Pericardium fibroblast (primary cell): ENCODE results near the gene SLC34A1. TPM values are rescaled to one million over a fixed set of nuclear protein-coding genes. Genes with fewer than 3 reads are reported as not detected.

Experiments used
- total RNA-seq: library from RNA; depleted of rRNA; stranded (reverse); fragments of >200 nt; gene quantifications from 2 replicates; pipeline ENCODE4 v1.2.3, GENCODE V29; 2015

The SLC34A1 gene
- not detected in 2 replicates for total RNA-seq

GRCh38 chr5:177384134-177384533 is at the start of gene SLC34A1:
Gene SLC34A1 (plus strand): TSS chr5:177384434. CDS start chr5:177385742, 1,308 bp downstream.

GRCh38 chr5:177351392-177352329 is 32.6 kb upstream of the SLC34A1 start, which contains the start of gene LMAN2:
Gene LMAN2 (minus strand): TSS chr5:177351668. CDS start chr5:177351647, 21 bp downstream.

DNA sequence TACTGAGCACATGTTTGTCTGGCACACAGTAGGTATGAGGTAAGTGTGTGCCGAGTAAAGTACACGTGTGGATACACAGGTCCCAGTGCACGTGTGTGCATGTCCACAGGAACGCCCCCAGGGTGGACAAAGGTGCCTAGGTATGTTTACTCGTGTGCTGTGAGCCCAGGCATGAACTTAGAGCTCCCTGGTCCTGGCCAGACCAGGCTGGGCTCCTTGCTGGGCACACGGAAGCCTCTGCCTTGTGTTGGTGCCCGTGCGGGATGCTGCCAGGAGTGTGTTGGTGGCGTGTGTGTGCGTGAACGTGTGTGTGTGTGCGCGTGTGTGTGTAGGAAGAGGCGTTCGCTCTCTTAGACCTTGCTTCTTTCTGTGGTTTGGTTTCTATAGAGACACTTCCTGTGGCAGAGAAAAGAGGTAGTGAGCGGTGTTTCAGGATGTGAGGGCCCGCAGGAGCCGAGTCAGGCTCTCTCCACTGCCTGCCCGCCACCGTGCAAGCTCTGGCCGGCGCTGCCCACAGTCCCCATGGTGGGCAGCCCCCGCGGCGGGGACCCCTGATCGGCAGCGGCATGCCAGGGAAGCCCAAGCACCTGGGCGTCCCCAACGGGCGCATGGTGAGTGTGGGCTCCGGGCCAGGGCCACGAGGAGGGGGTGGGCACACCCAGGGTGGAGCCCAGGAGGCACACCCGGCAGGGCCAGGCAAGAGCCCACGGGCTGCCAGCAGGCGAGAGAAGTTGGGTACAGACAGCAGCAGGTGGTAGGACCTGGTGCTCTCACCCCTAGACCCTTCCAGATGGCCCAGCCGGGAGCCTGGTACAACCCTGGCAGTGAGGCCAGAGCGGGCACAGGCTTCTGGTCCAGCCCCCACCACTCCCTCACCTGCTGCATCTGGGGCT is 26.5 kb upstream of the SLC34A1 start, which contains the start of gene RGS14:
RGS14 (plus strand) TSS at position 466 of the 893 bp plus-strand sequence; CDS start at position 567, 101 bp downstream.

GRCh38 chr5:177399997-177400868 is 16.0 kb downstream of the SLC34A1 start, which contains the start of gene PFN3:
Gene PFN3 (minus strand): TSS chr5:177400661. CDS start chr5:177400576, 85 bp downstream.

GRCh38 chr5:177409043-177409801 is 25.0 kb downstream of the SLC34A1 start, which contains the start of gene F12:
Gene F12 (minus strand): TSS chr5:177409564. CDS start chr5:177409527, 37 bp downstream.

DNA sequence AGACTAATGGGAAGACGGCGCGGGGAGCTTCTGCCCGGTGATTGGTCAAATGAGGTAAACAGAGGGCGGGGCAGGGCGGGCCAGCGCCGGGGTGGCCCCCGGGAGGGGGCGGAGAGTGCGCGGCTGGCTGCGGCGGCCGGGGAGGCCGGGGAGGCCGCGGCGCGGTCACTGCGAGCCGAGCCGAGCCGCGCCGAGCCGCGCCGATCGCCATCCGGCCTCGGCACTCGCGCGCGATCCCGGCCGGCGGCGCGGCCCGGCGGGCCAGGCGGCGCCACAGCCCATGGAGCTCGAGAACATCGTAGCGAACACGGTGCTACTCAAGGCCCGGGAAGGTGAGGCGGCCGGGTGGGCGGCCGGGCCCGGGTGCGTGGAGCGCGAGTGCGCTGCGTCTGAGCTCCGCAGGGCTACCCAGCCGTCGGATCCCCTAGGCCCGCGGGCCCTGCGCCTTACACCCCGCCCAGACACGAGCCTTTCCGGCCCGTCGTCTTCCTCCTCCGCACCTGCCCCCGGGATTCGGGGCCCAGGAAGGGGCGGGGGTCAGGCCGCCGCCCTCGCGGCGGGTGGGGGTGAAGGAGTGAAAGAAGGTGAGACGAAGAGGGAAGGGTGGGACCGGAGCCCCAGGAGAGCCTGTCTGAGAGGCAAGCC is 42.5 kb downstream of the SLC34A1 start, which contains the start of gene GRK6:
GRK6 (plus strand) TSS at position 111 of the 645 bp plus-strand sequence; CDS start at position 281, 170 bp downstream.

GRCh38 chr5:177446200-177447065 is 62.2 kb downstream of the SLC34A1 start, which contains the start of gene PRR7:
Gene PRR7 (plus strand): TSS chr5:177446814. CDS start chr5:177455068, 8,254 bp downstream.

Other genes with a start within 250 kb of the SLC34A1 start
- gene RAB24, start 80.7 kb upstream of the SLC34A1 start, total RNA-seq: 26.6 and 28.8 TPM in 2 replicates
- gene PRELID1, start 80.6 kb upstream of the SLC34A1 start, total RNA-seq: 85.7 and 98.8 TPM in 2 replicates
- gene MXD3, start 72.5 kb upstream of the SLC34A1 start, total RNA-seq: 3.4 and 7.7 TPM in 2 replicates
- 195 and 277 TPM in 2 replicates for gene LMAN2, start 32.8 kb upstream of the SLC34A1 start, total RNA-seq
- gene RGS14, start 26.5 kb upstream of the SLC34A1 start, total RNA-seq: 12.9 and 16.6 TPM in 2 replicates
- gene PFN3, start 16.2 kb downstream of the SLC34A1 start, total RNA-seq: not detected in 2 replicates
- gene F12, start 25.1 kb downstream of the SLC34A1 start, total RNA-seq: 0.47 and 2.2 TPM in 2 replicates
- gene GRK6, start 42.2 kb downstream of the SLC34A1 start, total RNA-seq: 18.0 and 19.2 TPM in 2 replicates
- 11.8 and 15.1 TPM in 2 replicates for gene PRR7, start 62.4 kb downstream of the SLC34A1 start, total RNA-seq
- 170 and 224 TPM in 2 replicates for gene DBN1, start 89.2 kb downstream of the SLC34A1 start, total RNA-seq
- 195 and 378 TPM in 2 replicates for gene PDLIM7, start 113.2 kb downstream of the SLC34A1 start, total RNA-seq
- 0.34 and 0.93 TPM in 2 replicates for gene DOK3, start 125.4 kb downstream of the SLC34A1 start, total RNA-seq
- 77.8 and 102 TPM in 2 replicates for gene DDX41, start 132.5 kb downstream of the SLC34A1 start, total RNA-seq
- gene FAM193B, start 170.1 kb downstream of the SLC34A1 start, total RNA-seq: 31.7 and 48.8 TPM in 2 replicates
- 123 and 174 TPM in 2 replicates for gene TMED9, start 207.8 kb downstream of the SLC34A1 start, total RNA-seq
- gene B4GALT7, start 215.7 kb downstream of the SLC34A1 start, total RNA-seq: 25.4 and 44.9 TPM in 2 replicates